Activated CD8-positive, alpha-beta memory T cell treated with anti-CD3 and anti-CD28 coated beads, Interleukin-2, amount 50 U/mL, for 24 hours (primary cell): Measurements from ENCODE around the gene NUMBL.
"Not testable (repeated sequence)": the region's sequence is repeated elsewhere in the genome, so short reads cannot be mapped to it uniquely, and the experiment has no call there.

Source experiments
- DNase-seq: peaks from one replicate; pipeline ENCODE4 v3.0.0-alpha.2; 2020; ENCODE audit errors: extremely low read depth

Gene NUMBL

DNA sequence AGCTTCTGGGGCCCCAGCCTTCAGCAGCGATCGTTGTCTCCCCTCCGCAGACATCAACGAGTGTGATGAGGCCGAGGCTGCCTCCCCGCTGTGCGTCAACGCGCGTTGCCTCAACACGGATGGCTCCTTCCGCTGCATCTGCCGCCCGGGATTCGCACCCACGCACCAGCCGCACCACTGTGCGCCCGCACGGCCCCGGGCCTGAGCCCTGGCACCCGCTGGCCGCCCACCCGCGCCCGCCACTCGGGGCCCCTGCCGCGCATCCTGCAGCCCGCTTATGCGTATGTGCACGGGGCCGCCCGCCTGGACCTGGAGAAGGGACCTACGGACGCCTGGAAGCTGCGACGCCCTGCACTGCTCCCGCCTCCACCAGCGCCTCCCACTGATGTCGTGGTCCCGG lies 61.1 kb downstream of the NUMBL start:
- no peak for DNase-seq

DNA sequence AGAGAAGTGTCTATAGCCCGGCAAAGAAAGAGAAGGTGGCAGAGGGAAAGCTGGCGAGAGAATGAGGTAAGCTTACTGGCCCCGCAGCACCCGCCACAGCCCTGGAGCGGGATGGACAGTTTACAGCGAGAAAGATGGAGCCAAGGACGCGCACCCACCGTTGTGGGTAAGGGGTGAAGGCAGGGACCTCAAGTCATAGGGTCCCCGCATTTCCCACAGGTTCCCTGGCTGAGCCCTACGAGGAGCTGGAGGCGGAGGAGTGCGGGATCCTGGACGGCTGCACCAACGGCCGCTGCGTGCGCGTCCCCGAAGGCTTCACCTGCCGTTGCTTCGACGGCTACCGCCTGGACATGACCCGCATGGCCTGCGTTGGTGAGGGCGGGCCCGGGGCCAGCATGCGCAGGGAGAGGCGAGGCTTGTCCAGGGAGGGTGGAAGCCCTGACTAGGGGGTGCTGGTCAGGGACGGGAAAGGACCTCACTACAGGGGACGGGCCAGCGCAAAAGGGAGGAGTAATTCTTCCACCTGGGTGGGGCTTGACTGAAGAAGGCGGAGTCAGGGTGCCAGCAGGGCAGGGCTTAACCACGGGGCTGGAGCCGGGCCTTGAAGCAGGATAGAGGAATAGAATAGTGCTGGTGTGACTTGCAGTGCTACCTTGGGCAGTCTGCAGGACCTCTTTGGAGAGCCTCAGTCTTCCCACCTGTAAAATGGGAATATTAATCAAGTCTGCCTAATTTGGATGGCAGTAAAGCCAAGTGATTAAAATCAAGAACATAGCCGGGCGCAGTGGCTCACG lies 62.8 kb downstream of the NUMBL start:
- DNase-seq: no peak

DNA sequence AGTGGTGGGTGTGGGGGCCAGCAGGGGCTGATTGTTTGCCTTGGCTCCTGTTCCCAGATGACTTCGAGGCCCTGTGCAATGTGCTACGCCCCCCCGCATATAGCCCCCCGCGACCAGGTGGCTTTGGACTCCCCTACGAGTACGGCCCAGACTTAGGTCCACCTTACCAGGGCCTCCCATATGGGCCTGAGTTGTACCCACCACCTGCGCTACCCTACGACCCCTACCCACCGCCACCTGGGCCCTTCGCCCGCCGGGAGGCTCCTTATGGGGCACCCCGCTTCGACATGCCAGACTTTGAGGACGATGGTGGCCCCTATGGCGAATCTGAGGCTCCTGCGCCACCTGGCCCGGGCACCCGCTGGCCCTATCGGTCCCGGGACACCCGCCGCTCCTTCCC lies 63.5 kb downstream of the NUMBL start:
- no peak for DNase-seq

GRCh38 chr19:40625406-40626120 lies 64.9 kb downstream of the NUMBL start:
- DNase-seq: no peak

DNA sequence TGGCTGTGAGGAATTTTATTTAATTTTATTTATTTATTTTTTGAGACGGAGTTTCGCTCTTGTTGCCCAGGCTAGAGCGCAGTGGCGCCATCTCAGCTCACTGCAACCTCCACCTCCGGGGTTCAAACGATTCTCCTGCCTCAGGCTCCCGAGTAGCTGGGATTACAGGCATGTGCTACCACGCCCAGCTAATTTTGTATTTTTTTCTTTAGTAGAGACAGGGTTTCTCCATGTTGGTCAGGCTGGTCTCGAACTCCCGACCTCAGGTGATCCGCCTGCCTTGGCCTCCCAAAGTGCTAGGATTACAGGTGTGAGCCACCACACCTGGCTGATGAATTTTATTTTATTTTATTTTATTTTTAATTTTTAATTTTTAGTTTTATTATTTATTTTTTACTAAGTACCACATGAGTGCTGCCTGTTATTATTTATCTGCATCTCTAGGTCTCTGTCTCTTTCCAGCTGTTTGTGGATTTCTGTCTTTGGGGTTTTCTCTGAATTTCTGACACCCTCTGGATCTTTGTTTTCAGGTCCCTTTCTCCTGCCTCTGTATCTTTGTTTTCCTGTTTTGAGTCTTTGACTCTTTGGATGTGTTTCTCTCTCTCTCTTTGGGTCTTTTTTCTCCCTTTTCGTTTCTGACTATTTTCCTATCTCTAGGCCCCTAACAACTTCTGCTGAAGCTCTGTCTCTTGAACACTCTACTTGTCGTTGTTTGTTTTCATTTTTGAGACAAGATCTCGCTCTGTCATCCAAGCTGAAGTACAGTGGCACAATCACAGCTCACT lies 65.9 kb downstream of the NUMBL start:
- not testable (repeated sequence) for DNase-seq

- DNase-seq: no peak
Measured at GRCh38 chr19:40623403-40624251, 66.8 kb downstream of the NUMBL start.

DNA sequence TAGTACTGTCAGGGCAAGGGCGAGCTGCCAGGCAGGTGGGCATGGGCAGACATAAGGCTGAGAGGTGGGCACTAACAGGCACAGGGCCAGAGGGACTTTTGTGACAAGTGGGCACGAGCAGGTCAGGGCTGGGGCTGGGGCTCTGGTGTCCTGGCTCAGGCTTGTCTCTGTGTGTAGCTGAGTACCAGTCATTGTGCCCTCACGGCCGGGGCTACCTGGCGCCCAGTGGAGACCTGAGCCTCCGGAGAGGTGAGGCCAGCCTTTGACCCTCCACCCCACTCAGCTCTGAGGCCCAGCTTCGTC lies 67.7 kb downstream of the NUMBL start:
- DNase-seq: no peak

- no peak for DNase-seq
Measured at GRCh38 chr19:40621966-40622772, 68.3 kb downstream of the NUMBL start.

DNA sequence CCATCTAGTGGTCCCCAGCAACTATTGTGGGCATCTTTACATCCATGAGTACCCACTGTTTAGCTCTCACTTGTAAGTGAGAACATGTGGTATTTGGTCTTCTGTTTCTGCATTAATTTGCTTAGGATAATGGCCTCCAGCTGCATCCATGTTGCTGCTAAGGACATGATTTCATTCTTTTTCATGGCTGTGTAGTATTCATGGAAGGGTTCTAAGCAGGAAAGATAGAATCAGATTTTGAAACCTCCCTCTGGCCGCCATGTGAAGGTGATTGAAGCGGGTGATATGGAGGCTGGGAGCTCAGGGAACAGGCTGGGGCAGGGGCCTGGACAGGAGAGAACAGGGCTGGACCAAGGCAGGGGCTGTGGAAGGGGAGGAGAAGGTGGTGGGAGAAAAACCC lies 69.2 kb downstream of the NUMBL start:
- DNase-seq: no peak

DNA sequence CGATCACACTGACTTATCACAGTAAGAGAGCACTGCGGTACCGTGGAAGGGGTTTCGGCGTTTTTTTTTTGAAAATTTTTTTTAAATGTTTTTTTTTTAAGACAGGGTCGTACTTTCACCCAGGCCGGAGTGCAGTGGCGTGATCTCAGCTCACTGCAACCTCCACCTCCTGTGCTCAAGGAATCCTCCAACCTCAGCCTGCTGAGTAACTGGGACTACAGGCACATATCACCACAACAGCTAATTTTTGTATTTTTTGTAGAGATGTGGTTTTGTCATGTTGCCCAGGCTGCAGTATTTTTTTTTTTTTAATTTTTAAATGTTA lies 70.3 kb downstream of the NUMBL start:
- DNase-seq: no peak

GRCh38 chr19:40619333-40620160 lies 70.9 kb downstream of the NUMBL start:
- no peak for DNase-seq

GRCh38 chr19:40617961-40618360 lies 72.5 kb downstream of the NUMBL start:
- DNase-seq: no peak

DNA sequence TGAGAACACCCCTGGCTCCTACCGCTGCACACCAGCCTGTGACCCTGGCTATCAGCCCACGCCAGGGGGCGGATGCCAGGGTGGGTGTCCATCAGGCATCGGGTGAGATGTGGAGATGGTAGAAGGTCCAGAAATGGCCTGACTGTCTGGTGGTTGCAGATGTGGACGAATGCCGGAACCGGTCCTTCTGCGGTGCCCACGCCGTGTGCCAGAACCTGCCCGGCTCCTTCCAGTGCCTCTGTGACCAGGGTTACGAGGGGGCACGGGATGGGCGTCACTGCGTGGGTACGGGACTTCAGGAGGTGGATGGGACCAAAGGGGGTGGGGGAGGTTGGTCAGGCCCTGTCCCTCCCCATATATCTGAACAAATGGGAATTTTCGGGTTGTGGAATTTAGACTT lies 73.5 kb downstream of the NUMBL start:
- no peak for DNase-seq

DNA sequence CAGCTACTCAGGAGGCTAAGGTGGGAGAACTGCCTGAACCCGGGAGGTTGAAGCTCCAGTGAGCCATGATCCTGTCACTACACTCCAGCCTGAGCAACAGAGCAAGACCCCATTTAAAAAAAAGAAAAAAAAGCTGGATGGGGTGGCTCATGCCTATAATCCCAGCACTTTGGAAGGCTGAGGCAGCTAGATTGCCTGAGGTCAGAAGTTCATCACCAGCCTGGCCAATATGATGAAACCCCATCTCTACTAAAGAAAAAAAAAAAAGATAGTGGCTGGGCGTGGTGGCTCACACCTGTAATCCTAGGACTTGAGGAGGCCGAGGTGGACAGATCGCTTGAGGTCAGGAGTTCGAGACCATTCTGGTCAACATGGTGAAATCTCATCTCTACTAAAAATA lies 74.3 kb downstream of the NUMBL start:
- no peak for DNase-seq
